ENCODE results near the gene SH3TC1. TPM values are rescaled to one million over a fixed set of nuclear protein-coding genes. Genes with fewer than 3 reads are reported as not detected.

Gene SH3TC1
- total and polyA plus RNA-seq, 10 of the 15 experiments (the other 5 are each of a cell fraction or from before 2014, with no cell fraction given), result 0.19 to 47.0 (median 18.4) TPM

- no peak for TF ChIP-seq RB1 (IDR thresholded peaks at IDR 0.05; ENCODE audit: borderline replicate concordance)
- no peak for TF ChIP-seq E2F8 (IDR thresholded peaks at IDR 0.05; ENCODE audit: low read depth, partially characterized antibody)
- TF ChIP-seq IKZF2 (IDR thresholded peaks at IDR 0.05), result peak in 1 of 2 experiments; percentile 64; a peak in 1 of 4 replicates
- no peak for TF ChIP-seq CUX1 (IDR thresholded peaks at IDR 0.05; ENCODE audit: insufficient replicate concordance, low read depth, low read length)
- TF ChIP-seq LARP7 (IDR thresholded peaks at IDR 0.05), result no peak
- no peak for TF ChIP-seq NFXL1 (IDR thresholded peaks at IDR 0.05; ENCODE audit: borderline replicate concordance)
- 0 out of 2 replicates have a peak, but pooled peaks have one; percentile 10 for TF ChIP-seq NFYB (IDR thresholded peaks at IDR 0.05; ENCODE audit: insufficient read depth, low read depth, low read length)
- no peak for TF ChIP-seq SIN3A (IDR thresholded peaks at IDR 0.05; ENCODE audit: low read depth, low read length)
- TF ChIP-seq SIX5 (IDR thresholded peaks at IDR 0.05; ENCODE audit: low read depth, low read length, severe bottlenecking), result no peak
- TF ChIP-seq ZNF207 (IDR thresholded peaks at IDR 0.05; ENCODE audit: borderline replicate concordance), result peak; percentile 52; the same call in 1 of the 2 replicates
- no peak for TF ChIP-seq CBX3 (IDR thresholded peaks at IDR 0.05; ENCODE audit: borderline replicate concordance, low read depth)
- TF ChIP-seq SMC3 (IDR thresholded peaks at IDR 0.05; ENCODE audit: borderline replicate concordance, low read length), result peak; percentile 62; the same call in 1 of the 2 replicates
- peak; percentile 63; the same call in 1 of the 2 replicates for TF ChIP-seq MTA2 (IDR thresholded peaks at IDR 0.05; ENCODE audit: low read depth)
- no peak for TF ChIP-seq KDM1A (IDR thresholded peaks at IDR 0.05; ENCODE audit: borderline replicate concordance)
- TF ChIP-seq MLLT1 (IDR thresholded peaks at IDR 0.05), result peak; percentile 80
- no peak for TF ChIP-seq SREBF1 (IDR thresholded peaks at IDR 0.05; ENCODE audit: low read length)
- TF ChIP-seq DPF2 (IDR thresholded peaks at IDR 0.05), result peak; percentile 73
- peak; percentile 67 for TF ChIP-seq PBX3 (IDR thresholded peaks at IDR 0.05; ENCODE audit: insufficient replicate concordance, low read depth, low read length)
Measured at GRCh38 chr4:8192748-8193738, 6.0 kb upstream of the SH3TC1 start (continued).

Data from GM12878 (cell line).